ENCODE results near the gene C16orf74.

Gene C16orf74

DNA sequence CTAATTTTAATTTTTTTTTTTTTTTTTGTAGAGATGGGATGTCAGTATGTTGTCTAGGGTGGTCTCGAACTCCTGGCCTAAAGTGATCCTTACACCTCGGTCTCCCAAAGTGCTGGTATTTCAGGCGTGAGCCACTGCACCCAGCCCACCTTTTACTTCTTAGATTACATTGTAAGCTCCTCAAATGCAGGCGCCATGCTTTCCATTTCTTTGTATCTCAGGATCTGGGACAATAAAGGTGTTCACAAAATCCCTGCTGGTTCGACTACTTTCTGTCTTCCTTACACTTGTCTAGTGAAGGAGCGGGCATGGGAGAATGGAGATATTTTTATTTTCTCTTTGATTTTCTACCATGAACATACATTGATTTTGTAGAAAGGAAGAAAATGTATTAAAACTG lies 23.2 kb upstream of the C16orf74 start:
- Histone ChIP-seq H3K27ac (ENCODE audit: low read depth, low read length) (no peak overlapping the region), H3K9ac (ENCODE audit: low read depth, low read length) (no peak overlapping the region), H3K9me3 (ENCODE audit: control insufficient read depth, insufficient read depth, low read length) (no peaks in the 10 kb centered on the region), H3K4me3 (ENCODE audit: low read depth, low read length) (no peak overlapping the region), H3K36me3 (ENCODE audit: control insufficient read depth, insufficient read depth, low read length) (peaks cover 26% of the 10 kb centered on the region), H3K4me1 (ENCODE audit: control insufficient read depth, insufficient read depth, low read length) (no peaks in the 10 kb centered on the region), H3K27me3 (ENCODE audit: control insufficient read depth, insufficient read depth, low read length) (no peaks in the 10 kb centered on the region)

DNA sequence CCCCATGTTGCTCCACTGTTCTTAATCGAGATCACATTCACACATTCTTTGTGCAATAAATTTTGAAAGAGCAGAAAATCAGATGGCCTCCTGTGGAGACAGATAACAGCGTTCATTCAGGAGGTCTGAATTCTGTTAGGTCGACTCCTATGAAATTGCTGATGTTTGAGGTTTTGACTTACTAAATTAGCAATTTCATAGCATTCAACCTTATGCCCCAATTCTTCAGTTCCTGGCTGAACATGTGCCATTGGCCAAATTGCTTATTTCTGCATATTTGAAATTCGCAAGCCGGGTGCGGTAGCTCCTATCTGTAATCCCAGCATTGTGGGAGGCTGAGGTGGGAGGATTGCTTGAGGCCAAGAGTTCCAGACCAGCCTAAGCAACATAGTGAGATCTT lies 22.1 kb upstream of the C16orf74 start:
- Histone ChIP-seq H3K9ac (ENCODE audit: low read depth, low read length) (no peak overlapping the region), H3K36me3 (ENCODE audit: control insufficient read depth, insufficient read depth, low read length) (peaks cover 15% of the 10 kb centered on the region), H3K9me3 (ENCODE audit: control insufficient read depth, insufficient read depth, low read length) (no peaks in the 10 kb centered on the region), H3K27ac (ENCODE audit: low read depth, low read length) (no peak overlapping the region), H3K4me3 (ENCODE audit: low read depth, low read length) (no peak overlapping the region), H3K4me1 (ENCODE audit: control insufficient read depth, insufficient read depth, low read length) (peaks cover 8% of the 10 kb centered on the region), H3K27me3 (ENCODE audit: control insufficient read depth, insufficient read depth, low read length) (no peaks in the 10 kb centered on the region)

DNA sequence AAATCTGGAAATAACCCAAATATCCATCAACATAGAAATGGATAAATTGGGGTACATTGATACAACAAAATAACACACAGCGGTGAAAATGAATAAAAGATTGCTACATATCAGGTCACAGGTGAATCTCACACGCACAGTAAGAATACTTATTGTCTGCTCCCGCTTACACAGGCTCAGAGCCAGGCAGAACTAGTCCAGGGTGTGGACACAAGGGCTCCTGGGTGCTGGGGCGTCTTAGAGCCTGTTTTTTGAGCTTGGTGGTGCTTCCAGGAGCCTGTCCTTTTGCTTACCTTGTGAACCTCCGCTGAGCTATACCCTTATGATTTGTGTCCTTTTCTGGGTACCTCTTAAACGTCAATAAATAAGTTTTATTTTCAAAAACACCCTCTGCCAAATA lies 19.8 kb upstream of the C16orf74 start:
- H3K27me3 ChIP-seq (ENCODE audit: control insufficient read depth, insufficient read depth, low read length), result no peaks in the 10 kb centered on the region

DNA sequence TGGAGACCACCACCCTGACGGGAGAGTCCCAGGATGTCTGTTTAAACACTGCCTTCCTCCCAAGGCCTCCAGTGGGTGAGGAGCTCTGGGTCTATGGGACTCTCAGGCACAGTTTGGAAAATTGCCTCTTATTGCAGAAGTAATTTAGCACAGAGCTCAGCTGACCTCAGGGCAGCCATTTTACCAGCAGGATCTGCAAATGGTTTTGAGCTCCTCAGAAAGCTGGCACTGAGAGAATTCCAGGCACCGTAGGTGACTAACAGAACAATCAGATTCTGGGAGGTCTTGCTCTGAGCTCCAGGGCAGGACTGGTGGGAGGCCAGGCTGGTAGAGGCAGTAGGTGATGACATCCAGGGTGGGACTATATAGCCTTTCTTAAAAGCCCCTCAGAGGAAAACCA lies 17.3 kb upstream of the C16orf74 start:
- H3K27ac ChIP-seq (ENCODE audit: low read depth, low read length), result peak overlapping the region; percentile 81
- peaks cover 21% of the 10 kb centered on the region for H3K4me1 ChIP-seq (ENCODE audit: control insufficient read depth, insufficient read depth, low read length)
- H3K27me3 ChIP-seq (ENCODE audit: control insufficient read depth, insufficient read depth, low read length), result no peaks in the 10 kb centered on the region
- H3K9ac ChIP-seq (ENCODE audit: low read depth, low read length), result no peak overlapping the region; the same call in 1 of the 2 replicates
- H3K4me3 ChIP-seq (ENCODE audit: low read depth, low read length), result no peak overlapping the region
- H3K36me3 ChIP-seq (ENCODE audit: control insufficient read depth, insufficient read depth, low read length), result no peaks in the 10 kb centered on the region
- no peaks in the 10 kb centered on the region for H3K9me3 ChIP-seq (ENCODE audit: control insufficient read depth, insufficient read depth, low read length)

More for the DNA sequence above, 19.8 kb upstream of the C16orf74 start:
- H3K4me1 ChIP-seq (ENCODE audit: control insufficient read depth, insufficient read depth, low read length), result peaks cover 21% of the 10 kb centered on the region
- H3K9ac ChIP-seq (ENCODE audit: low read depth, low read length), result no peak overlapping the region
- H3K4me3 ChIP-seq (ENCODE audit: low read depth, low read length), result no peak overlapping the region
- H3K27ac ChIP-seq (ENCODE audit: low read depth, low read length), result no peak overlapping the region
- no peaks in the 10 kb centered on the region for H3K9me3 ChIP-seq (ENCODE audit: control insufficient read depth, insufficient read depth, low read length)
- H3K36me3 ChIP-seq (ENCODE audit: control insufficient read depth, insufficient read depth, low read length), result no peaks in the 10 kb centered on the region

DNA sequence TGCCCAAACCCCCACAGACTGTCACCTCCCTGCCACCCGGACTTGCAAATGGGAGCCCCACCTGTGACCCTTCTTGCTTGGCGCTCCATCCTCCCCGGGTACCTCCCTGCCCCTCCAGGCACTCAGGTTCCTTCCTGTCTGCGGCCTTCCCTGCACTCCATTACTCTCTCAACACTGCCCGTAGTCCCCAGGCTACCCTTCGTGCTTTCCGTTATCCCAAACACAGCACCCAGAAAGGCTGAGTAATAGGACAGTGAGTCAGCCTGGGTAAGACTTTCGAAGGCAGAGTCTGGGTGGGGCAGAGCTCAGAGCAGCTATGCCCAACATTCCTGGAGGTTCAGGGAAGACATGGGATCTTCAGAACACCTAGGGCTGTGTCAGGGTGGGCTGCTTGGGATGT lies 16.6 kb upstream of the C16orf74 start:
- Histone ChIP-seq H3K9ac (ENCODE audit: low read depth, low read length) (no peak overlapping the region), H3K36me3 (ENCODE audit: control insufficient read depth, insufficient read depth, low read length) (no peaks in the 10 kb centered on the region), H3K27me3 (ENCODE audit: control insufficient read depth, insufficient read depth, low read length) (no peaks in the 10 kb centered on the region), H3K4me3 (ENCODE audit: low read depth, low read length) (no peak overlapping the region), H3K4me1 (ENCODE audit: control insufficient read depth, insufficient read depth, low read length) (peaks cover 21% of the 10 kb centered on the region), H3K27ac (ENCODE audit: low read depth, low read length) (peak overlapping the region; percentile 81), H3K9me3 (ENCODE audit: control insufficient read depth, insufficient read depth, low read length) (no peaks in the 10 kb centered on the region)

DNA sequence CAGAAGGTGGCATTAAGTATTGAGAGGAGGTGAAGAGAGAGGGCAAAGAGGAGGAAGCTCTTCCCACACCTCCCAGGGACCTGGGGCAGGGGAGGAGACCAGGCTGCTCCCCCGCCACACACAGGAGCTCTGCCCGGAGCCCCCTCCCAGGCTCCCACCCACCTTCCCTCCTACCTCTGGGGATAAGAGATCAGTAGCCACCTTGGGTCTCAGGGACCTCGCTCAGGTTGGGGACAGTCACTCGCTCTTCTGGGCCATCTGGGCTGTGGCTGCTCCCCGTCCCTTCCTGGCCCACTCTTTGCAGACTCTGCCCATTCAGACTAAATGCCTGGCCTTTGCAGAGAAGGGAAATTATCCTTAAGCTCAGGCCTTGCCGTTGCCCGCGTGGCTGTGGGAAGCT lies 14.9 kb upstream of the C16orf74 start:
- no peaks in the 10 kb centered on the region for H3K27me3 ChIP-seq (ENCODE audit: control insufficient read depth, insufficient read depth, low read length)
- H3K9me3 ChIP-seq (ENCODE audit: control insufficient read depth, insufficient read depth, low read length), result no peaks in the 10 kb centered on the region
- no peak overlapping the region for H3K9ac ChIP-seq (ENCODE audit: low read depth, low read length)
- no peak overlapping the region for H3K27ac ChIP-seq (ENCODE audit: low read depth, low read length)
- no peak overlapping the region for H3K4me3 ChIP-seq (ENCODE audit: low read depth, low read length)
- H3K36me3 ChIP-seq (ENCODE audit: control insufficient read depth, insufficient read depth, low read length), result no peaks in the 10 kb centered on the region
- H3K4me1 ChIP-seq (ENCODE audit: control insufficient read depth, insufficient read depth, low read length), result peaks cover 21% of the 10 kb centered on the region

DNA sequence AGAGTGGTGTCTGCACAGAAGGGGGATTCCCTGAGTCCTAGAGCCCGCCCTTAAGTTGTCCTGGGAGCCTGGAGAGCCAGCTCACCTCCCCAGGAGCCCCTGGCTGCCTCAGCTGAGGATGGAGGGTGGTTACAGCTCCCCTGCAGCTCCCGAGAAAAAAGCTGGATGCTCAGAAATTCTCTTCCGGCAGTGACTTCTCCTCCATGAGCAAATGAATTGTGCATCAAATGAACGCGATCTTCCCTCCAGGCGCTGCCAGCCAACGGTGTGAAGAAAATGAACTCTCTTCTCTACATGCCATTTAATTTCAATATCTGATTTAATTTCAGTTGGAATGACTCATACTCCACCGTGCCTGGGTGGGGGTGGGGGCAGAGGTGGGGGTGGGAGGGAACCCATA lies 14.3 kb upstream of the C16orf74 start:
- Histone ChIP-seq H3K9me3 (ENCODE audit: control insufficient read depth, insufficient read depth, low read length) (no peaks in the 10 kb centered on the region), H3K27me3 (ENCODE audit: control insufficient read depth, insufficient read depth, low read length) (no peaks in the 10 kb centered on the region), H3K4me3 (ENCODE audit: low read depth, low read length) (no peak overlapping the region), H3K27ac (ENCODE audit: low read depth, low read length) (no peak overlapping the region), H3K4me1 (ENCODE audit: control insufficient read depth, insufficient read depth, low read length) (peaks cover 21% of the 10 kb centered on the region), H3K9ac (ENCODE audit: low read depth, low read length) (no peak overlapping the region), H3K36me3 (ENCODE audit: control insufficient read depth, insufficient read depth, low read length) (no peaks in the 10 kb centered on the region)

DNA sequence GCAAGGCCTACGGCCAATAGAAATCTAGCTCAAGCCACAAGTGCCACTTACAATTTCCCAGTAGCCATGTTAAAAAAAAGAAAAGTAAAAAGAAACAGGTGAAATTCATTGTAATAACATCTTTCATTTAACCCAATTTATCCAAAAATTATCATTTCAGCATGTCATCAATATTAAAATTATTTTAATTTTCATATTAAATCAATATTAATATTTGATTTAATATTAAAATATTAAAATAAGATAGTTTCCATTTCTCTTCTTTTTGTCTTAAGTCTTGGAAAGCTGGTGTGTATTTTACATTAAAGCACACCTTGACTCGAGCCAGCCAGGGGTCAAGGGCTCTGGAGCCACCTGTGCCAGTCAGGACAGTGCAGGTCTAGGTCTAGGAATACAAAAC lies 12.7 kb upstream of the C16orf74 start:
- no peaks in the 10 kb centered on the region for H3K36me3 ChIP-seq (ENCODE audit: control insufficient read depth, insufficient read depth, low read length)
- H3K9ac ChIP-seq (ENCODE audit: low read depth, low read length), result no peak overlapping the region
- H3K27me3 ChIP-seq (ENCODE audit: control insufficient read depth, insufficient read depth, low read length), result no peaks in the 10 kb centered on the region
- no peaks in the 10 kb centered on the region for H3K9me3 ChIP-seq (ENCODE audit: control insufficient read depth, insufficient read depth, low read length)
- H3K4me3 ChIP-seq (ENCODE audit: low read depth, low read length), result no peak overlapping the region
- H3K4me1 ChIP-seq (ENCODE audit: control insufficient read depth, insufficient read depth, low read length), result peaks cover 19% of the 10 kb centered on the region
- no peak overlapping the region for H3K27ac ChIP-seq (ENCODE audit: low read depth, low read length)

DNA sequence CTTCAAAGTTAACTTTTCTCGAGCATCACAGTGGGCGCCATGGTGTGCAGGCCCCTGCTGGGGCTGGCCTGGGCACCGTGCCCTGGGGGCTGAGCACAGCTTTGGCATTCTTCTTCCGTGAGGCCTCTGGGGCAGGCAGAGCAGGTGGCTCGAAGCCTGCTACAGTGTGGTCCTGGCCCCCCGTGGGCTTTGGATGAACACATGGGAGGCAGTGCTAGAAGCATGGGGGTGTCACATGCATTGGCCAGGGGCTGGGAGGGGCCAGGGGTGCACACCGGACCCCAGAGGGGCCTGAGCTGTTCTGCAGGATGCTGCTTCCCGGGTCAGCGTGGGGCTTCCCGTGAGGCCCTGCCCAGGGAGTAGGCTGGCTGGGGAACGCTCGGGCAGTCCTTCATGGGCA lies 12.1 kb upstream of the C16orf74 start:
- Histone ChIP-seq H3K4me1 (ENCODE audit: control insufficient read depth, insufficient read depth, low read length) (peaks cover 13% of the 10 kb centered on the region), H3K27ac (ENCODE audit: low read depth, low read length) (no peak overlapping the region), H3K9ac (ENCODE audit: low read depth, low read length) (no peak overlapping the region), H3K9me3 (ENCODE audit: control insufficient read depth, insufficient read depth, low read length) (no peaks in the 10 kb centered on the region), H3K36me3 (ENCODE audit: control insufficient read depth, insufficient read depth, low read length) (no peaks in the 10 kb centered on the region), H3K27me3 (ENCODE audit: control insufficient read depth, insufficient read depth, low read length) (no peaks in the 10 kb centered on the region), H3K4me3 (ENCODE audit: low read depth, low read length) (no peak overlapping the region)

DNA sequence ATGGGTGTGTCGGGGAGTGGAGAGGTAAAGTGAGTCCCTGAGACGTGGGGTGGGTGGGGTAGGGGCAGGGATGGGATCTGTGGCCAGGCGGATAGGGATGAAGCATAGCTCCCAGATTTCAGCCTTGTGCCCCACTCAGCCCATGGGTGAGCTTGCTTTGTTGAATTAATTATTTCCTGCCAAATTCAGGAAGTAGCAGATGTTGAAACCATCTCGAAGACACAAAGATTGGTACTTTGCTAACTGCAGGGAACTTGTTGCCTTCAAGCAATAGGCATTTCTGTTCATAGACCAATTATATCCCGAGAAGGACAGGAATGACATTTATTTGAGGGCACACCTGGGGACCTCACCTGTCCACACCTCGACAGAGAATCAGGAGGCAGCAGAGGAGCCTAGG lies 11.0 kb upstream of the C16orf74 start:
- H3K27ac ChIP-seq (ENCODE audit: low read depth, low read length), result no peak overlapping the region
- 0 out of 2 replicates have a peak, but pooled peaks cover 6% of the 10 kb centered on the region for H3K4me1 ChIP-seq (ENCODE audit: control insufficient read depth, insufficient read depth, low read length)
- no peaks in the 10 kb centered on the region for H3K27me3 ChIP-seq (ENCODE audit: control insufficient read depth, insufficient read depth, low read length)

DNA sequence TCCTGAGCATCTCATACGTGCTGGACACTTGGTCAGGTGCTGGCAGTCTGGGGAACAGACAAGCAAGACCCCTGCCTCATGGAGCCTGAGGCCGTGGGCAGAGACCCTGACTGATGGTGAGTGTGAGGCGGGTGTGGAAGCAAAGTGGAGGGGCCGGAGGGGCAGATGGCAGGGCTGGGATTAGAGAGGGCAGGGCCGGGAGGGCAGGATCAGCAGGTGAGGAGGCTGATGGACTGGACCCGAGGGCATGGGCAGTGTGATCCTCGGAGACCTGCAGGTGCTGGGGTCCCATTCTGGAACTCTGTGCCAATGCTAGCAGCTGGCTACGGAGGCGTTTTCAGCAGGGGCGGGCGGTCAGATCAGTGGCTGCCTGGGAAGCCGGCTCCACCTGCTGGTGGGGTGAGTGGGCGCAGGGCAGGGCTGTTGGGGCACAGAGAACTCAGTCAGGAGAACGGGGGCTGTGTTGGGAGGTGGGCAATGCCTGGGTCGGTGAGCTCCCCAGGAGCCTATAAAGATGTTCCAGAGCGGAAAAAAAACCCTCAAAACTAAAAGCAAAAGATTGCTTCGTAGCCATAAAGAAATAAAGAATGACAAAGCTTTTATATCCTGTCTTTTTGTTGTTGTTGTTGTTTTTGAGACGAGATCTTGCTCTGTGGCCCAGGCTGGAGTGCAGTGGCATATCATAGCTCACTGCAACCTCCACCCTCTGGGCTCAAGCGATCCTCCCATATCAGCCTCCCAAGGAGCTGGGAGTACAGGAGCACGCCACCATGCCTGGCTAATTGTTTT lies 8.9 kb upstream of the C16orf74 start:
- Histone ChIP-seq H3K27me3 (ENCODE audit: control insufficient read depth, insufficient read depth, low read length) (no peaks in the 10 kb centered on the region), H3K4me1 (ENCODE audit: control insufficient read depth, insufficient read depth, low read length) (no peaks in the 10 kb centered on the region), H3K4me3 (ENCODE audit: low read depth, low read length) (no peak overlapping the region), H3K9ac (ENCODE audit: low read depth, low read length) (no peak overlapping the region), H3K9me3 (ENCODE audit: control insufficient read depth, insufficient read depth, low read length) (no peaks in the 10 kb centered on the region), H3K27ac (ENCODE audit: low read depth, low read length) (no peak overlapping the region), H3K36me3 (ENCODE audit: control insufficient read depth, insufficient read depth, low read length) (no peaks in the 10 kb centered on the region)

More for the DNA sequence above, 11.0 kb upstream of the C16orf74 start:
- H3K4me3 ChIP-seq (ENCODE audit: low read depth, low read length), result no peak overlapping the region
- H3K36me3 ChIP-seq (ENCODE audit: control insufficient read depth, insufficient read depth, low read length), result no peaks in the 10 kb centered on the region
- no peaks in the 10 kb centered on the region for H3K9me3 ChIP-seq (ENCODE audit: control insufficient read depth, insufficient read depth, low read length)
- no peak overlapping the region for H3K9ac ChIP-seq (ENCODE audit: low read depth, low read length)
